Vagina (tissue), 2 donors: ENCODE data around the gene ZCWPW1.

Experiments used
- POLR2A ChIP-seq, 2 donors: fragments of 450-650 bp; IDR thresholded peaks; one replicate each; pipeline ENCODE4 v1.6.1; 2017; ENCODE audit warnings: antibody characterized with exemption in 2 of 2, mild to moderate bottlenecking in 2 of 2, moderate library complexity in 2 of 2
- POLR2AphosphoS5 ChIP-seq, 2 donors: sonication (generic); formaldehyde crosslinking; IDR thresholded peaks; one replicate each; pipeline ENCODE4 v1.9.0; 2017; ENCODE audit warnings: antibody characterized with exemption in 2 of 2, mild to moderate bottlenecking in 2 of 2, low read depth in 1 of 2; ENCODE audit not compliant: insufficient read depth in 1 of 2
- TF ChIP-seq, protein P1 (sequence below), 3 experiments: fragments of 450-650 bp in 2 of 3; fragments of 200-600 bp in 1 of 3; sonication (generic) in 1 of 3; IDR thresholded peaks; one replicate each; pipeline ENCODE4 v1.5.1; 2017 to 2019; ENCODE audit warnings: antibody characterized with exemption in 3 of 3, mild to moderate bottlenecking in 2 of 3, moderate library complexity in 2 of 3

DNA sequence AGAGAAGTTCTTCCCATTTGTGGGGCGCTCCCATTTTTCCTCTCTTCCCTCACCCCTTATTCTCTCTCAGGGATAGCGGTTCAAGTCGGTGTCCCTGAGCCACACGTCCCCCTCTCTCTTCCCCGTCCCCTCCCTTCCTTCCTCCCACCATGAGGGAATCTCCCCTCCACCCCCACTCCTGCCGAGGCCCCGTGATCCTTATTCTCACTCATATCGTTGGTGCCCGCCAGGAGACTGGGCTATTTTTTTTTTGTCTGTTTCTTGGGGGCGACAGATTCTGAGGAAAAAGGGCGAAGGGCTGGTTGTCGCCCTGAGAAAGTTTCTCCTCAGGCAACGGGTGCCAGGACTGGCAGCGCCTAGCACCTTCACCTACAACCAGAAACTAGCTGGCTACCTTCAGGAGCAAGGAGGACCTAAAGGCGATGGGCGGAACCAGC lies 723 bp downstream of the ZCWPW1 start:
- TF ChIP-seq, protein P1, sequence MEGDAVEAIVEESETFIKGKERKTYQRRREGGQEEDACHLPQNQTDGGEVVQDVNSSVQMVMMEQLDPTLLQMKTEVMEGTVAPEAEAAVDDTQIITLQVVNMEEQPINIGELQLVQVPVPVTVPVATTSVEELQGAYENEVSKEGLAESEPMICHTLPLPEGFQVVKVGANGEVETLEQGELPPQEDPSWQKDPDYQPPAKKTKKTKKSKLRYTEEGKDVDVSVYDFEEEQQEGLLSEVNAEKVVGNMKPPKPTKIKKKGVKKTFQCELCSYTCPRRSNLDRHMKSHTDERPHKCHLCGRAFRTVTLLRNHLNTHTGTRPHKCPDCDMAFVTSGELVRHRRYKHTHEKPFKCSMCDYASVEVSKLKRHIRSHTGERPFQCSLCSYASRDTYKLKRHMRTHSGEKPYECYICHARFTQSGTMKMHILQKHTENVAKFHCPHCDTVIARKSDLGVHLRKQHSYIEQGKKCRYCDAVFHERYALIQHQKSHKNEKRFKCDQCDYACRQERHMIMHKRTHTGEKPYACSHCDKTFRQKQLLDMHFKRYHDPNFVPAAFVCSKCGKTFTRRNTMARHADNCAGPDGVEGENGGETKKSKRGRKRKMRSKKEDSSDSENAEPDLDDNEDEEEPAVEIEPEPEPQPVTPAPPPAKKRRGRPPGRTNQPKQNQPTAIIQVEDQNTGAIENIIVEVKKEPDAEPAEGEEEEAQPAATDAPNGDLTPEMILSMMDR (IDR thresholded peaks at IDR 0.05), result no peak
- no peak for TF ChIP-seq POLR2AphosphoS5 (IDR thresholded peaks at IDR 0.05; ENCODE audit: insufficient read depth in 1 of 2, low read depth in 1 of 2)
- no peak for TF ChIP-seq POLR2A (IDR thresholded peaks at IDR 0.05)
